HEK293T (cell line): ENCODE data around the gene ENTREP1.
"Not testable (repeated sequence)": the region's sequence is repeated elsewhere in the genome, so short reads cannot be mapped to it uniquely, and the experiment has no call there.

Experiments used
- ARNT ChIP-seq: fragments of 450-650 bp; IDR thresholded peaks from 2 replicates; pipeline ENCODE4 v1.6.1; 2017; ENCODE audit warnings: mild to moderate bottlenecking
- BHLHE40 ChIP-seq: fragments of 450-650 bp; IDR thresholded peaks from 2 replicates; pipeline ENCODE4 v1.6.1; 2016; ENCODE audit warnings: mild to moderate bottlenecking, moderate library complexity, borderline replicate concordance
- FOXK2 ChIP-seq: fragments of 450-650 bp; IDR thresholded peaks from 2 replicates; pipeline ENCODE4 v1.6.1; 2016; ENCODE audit warnings: mild to moderate bottlenecking
- FOXM1 ChIP-seq: fragments of 450-650 bp; IDR thresholded peaks from 2 replicates; pipeline ENCODE4 v1.6.1; 2017; ENCODE audit warnings: mild to moderate bottlenecking, borderline replicate concordance
- HDGF ChIP-seq: fragments of 450-650 bp; IDR thresholded peaks from 2 replicates; pipeline ENCODE4 v1.6.1; 2017; ENCODE audit warnings: antibody characterized with exemption, borderline replicate concordance
- L3MBTL2 ChIP-seq: fragments of 450-650 bp; conservative IDR thresholded peaks from 2 replicates; pipeline ENCODE4 v1.6.1; 2016; ENCODE audit warnings: mild to moderate bottlenecking
- NFRKB ChIP-seq: fragments of 450-650 bp; IDR thresholded peaks from 2 replicates; pipeline ENCODE4 v1.6.1; 2016; ENCODE audit warnings: mild to moderate bottlenecking, moderate library complexity
- SUZ12 ChIP-seq: fragments of 450-650 bp; IDR thresholded peaks from 2 replicates; pipeline ENCODE4 v1.6.1; 2016; ENCODE audit warnings: mild to moderate bottlenecking
- ZNF384 ChIP-seq: fragments of 450-650 bp; IDR thresholded peaks from 2 replicates; pipeline ENCODE4 v1.6.1; 2016
- TF ChIP-seq, protein P1 (sequence below): fragments of 450-650 bp; IDR thresholded peaks from 2 replicates; pipeline ENCODE4 v1.6.1; 2016

DNA sequence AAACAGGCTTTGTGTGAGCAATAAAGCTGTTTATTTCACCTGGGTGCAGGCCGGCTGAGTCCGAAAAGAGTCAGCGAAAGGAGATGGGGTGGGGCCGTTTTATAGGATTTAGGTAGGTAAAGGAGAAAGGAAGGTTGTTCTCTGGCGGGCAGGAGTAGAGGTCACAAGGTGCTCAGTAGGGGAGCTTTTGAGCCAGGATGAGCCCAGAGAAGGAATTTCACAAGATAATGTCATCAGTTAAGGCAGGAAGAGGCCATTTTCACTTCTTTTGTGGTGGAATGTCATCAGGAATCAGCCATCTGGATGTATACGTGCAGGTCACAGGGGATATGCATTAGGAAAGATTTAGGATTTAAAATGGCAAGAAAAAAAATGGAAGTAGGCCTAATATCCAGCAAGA lies 84.9 kb downstream of the ENTREP1 start:
- TF ChIP-seq HDGF, FOXK2, FOXM1, ARNT, L3MBTL2, NFRKB, BHLHE40, SUZ12, ZNF384: not testable (repeated sequence)
- TF ChIP-seq, protein P1, sequence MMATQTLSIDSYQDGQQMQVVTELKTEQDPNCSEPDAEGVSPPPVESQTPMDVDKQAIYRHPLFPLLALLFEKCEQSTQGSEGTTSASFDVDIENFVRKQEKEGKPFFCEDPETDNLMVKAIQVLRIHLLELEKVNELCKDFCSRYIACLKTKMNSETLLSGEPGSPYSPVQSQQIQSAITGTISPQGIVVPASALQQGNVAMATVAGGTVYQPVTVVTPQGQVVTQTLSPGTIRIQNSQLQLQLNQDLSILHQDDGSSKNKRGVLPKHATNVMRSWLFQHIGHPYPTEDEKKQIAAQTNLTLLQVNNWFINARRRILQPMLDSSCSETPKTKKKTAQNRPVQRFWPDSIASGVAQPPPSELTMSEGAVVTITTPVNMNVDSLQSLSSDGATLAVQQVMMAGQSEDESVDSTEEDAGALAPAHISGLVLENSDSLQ: not testable (repeated sequence)
